Stimulated activated CD4-positive, alpha-beta T cell treated with anti-CD3 and anti-CD28 coated beads, TNF-alpha, amount 100 ng/mL, for 4 hours (primary cell): ENCODE results near the gene EHD1.
"Not testable (repeated sequence)": the region's sequence is repeated elsewhere in the genome, so short reads cannot be mapped to it uniquely, and the experiment has no call there.

Source experiments
- DNase-seq, 3 experiments: peaks; one replicate each; pipeline ENCODE4 v3.0.0-alpha.2; 2020; ENCODE audit warnings: low read depth in 3 of 3

The EHD1 gene

GRCh38 chr11:64856382-64857227 is 21.8 kb downstream of the EHD1 start:
- DNase-seq = no peak

GRCh38 chr11:64855596-64856304 is 22.7 kb downstream of the EHD1 start:
- DNase-seq = no peak

- no peak for DNase-seq
Measured at GRCh38 chr11:64854534-64855502, 23.6 kb downstream of the EHD1 start.

GRCh38 chr11:64854157-64854533 is 24.3 kb downstream of the EHD1 start:
- DNase-seq = no peak

GRCh38 chr11:64853709-64854108 is 24.7 kb downstream of the EHD1 start:
- no peak for DNase-seq

- no peak for DNase-seq
Measured at GRCh38 chr11:64852804-64853509, 25.5 kb downstream of the EHD1 start.

GRCh38 chr11:64851831-64852351 is 26.5 kb downstream of the EHD1 start:
- no peak for DNase-seq

GRCh38 chr11:64850979-64851567 is 27.3 kb downstream of the EHD1 start:
- DNase-seq = no peak

GRCh38 chr11:64849598-64850356 is 28.6 kb downstream of the EHD1 start:
- DNase-seq = no peak

- no peak for DNase-seq
Measured at GRCh38 chr11:64848826-64849597, 29.4 kb downstream of the EHD1 start.

- no peak for DNase-seq
Measured at GRCh38 chr11:64848214-64848825, 30.1 kb downstream of the EHD1 start.

GRCh38 chr11:64846998-64847666 is 31.3 kb downstream of the EHD1 start:
- peak; percentile 82 to 94 (median 89) for DNase-seq

GRCh38 chr11:64845776-64846129 is 32.7 kb downstream of the EHD1 start:
- not testable (repeated sequence) for DNase-seq

- no peak for DNase-seq
Measured at GRCh38 chr11:64845129-64845775, 33.2 kb downstream of the EHD1 start.

- no peak for DNase-seq
Measured at GRCh38 chr11:64844330-64845128, 33.9 kb downstream of the EHD1 start, which contains the start of gene CDC42BPG. Gene CDC42BPG (minus strand): TSS chr11:64844653. CDS start chr11:64844569, 84 bp downstream.

GRCh38 chr11:64843686-64844329 is 34.6 kb downstream of the EHD1 start:
- DNase-seq = no peak
